SK-MEL-5 (cell line): Measurements from ENCODE around the gene REL. TPM values are rescaled to one million over a fixed set of nuclear protein-coding genes. Genes with fewer than 3 reads are reported as not detected.

ENCODE experiments used
- small RNA-seq, 2 experiments: library from RNA; depleted of rRNA; stranded (forward); fragments of <200 nt; gene quantifications; one replicate each; pipeline ENCODE3, GENCODE V24; 2014
- total RNA-seq: library from RNA; depleted of rRNA; stranded (reverse); fragments of >200 nt; shearing (Covaris generic); gene quantifications from 2 replicates; pipeline ENCODE4 v1.2.3, GENCODE V29; 2014; rRNA removed

REL gene
- total RNA-seq, 1 experiment from 2014 or later: 7.3 TPM

Small RNA genes lying within 50 kb of the gene (small RNA-seq; reads per million reads assigned to genes)
- 0 to 0.10 reads per million in 2 experiments for gene RN7SL632P
- 0 to 0.04 reads per million in 2 experiments for gene RNU4-51P

Other genes with a start within 250 kb of the REL start
- 18.2 and 19.6 TPM in 2 replicates for gene PAPOLG, start 125.3 kb upstream of the REL start, total RNA-seq
- 30.2 and 30.7 TPM in 2 replicates for gene PEX13, start 136.1 kb downstream of the REL start, total RNA-seq
- gene PUS10, start 136.7 kb downstream of the REL start, total RNA-seq: 5.2 and 6.7 TPM in 2 replicates
- gene SANBR, start 184.3 kb downstream of the REL start, total RNA-seq: 6.8 and 9.4 TPM in 2 replicates